ENCODE measurements around the gene COX7B2.

The COX7B2 gene

GRCh38 chr4:46886711-46887110, 22.3 kb downstream of the COX7B2 start:
- peak in 1 of 2 experiments; percentile 45 for DNase-seq

GRCh38 chr4:46878641-46879040, 30.4 kb downstream of the COX7B2 start:
- DNase-seq = no peak

GRCh38 chr4:46874811-46875210, 34.2 kb downstream of the COX7B2 start:
- no peak for DNase-seq

GRCh38 chr4:46870411-46870810, 38.6 kb downstream of the COX7B2 start:
- no peak for DNase-seq

GRCh38 chr4:46856333-46856732, 52.7 kb downstream of the COX7B2 start:
- DNase-seq = no peak

- no peak for DNase-seq
Observed at GRCh38 chr4:46852800-46853199, 56.2 kb downstream of the COX7B2 start.

- DNase-seq = no peak
Observed at GRCh38 chr4:46850026-46850425, 59.0 kb downstream of the COX7B2 start.

GRCh38 chr4:46844325-46844917, 64.6 kb downstream of the COX7B2 start:
- DNase-seq = peak; percentile 71 to 80

GRCh38 chr4:46839128-46839527, 69.9 kb downstream of the COX7B2 start:
- DNase-seq = no peak

- no peak for DNase-seq
Observed at GRCh38 chr4:46837639-46838038, 71.4 kb downstream of the COX7B2 start.

GRCh38 chr4:46836584-46836983, 72.5 kb downstream of the COX7B2 start:
- no peak for DNase-seq

GRCh38 chr4:46830971-46831454, 78.0 kb downstream of the COX7B2 start:
- no peak for DNase-seq

GRCh38 chr4:46820154-46820553, 88.9 kb downstream of the COX7B2 start:
- no peak for DNase-seq

GRCh38 chr4:46819095-46819494, 90.0 kb downstream of the COX7B2 start:
- DNase-seq = no peak

- no peak for DNase-seq
Observed at GRCh38 chr4:46818604-46819003, 90.4 kb downstream of the COX7B2 start.

GRCh38 chr4:46817806-46818205, 91.2 kb downstream of the COX7B2 start:
- no peak for DNase-seq

GRCh38 chr4:46804781-46805413, 104.1 kb downstream of the COX7B2 start:
- DNase-seq = no peak

GRCh38 chr4:46793036-46793435, 116.0 kb downstream of the COX7B2 start:
- DNase-seq = no peak

GRCh38 chr4:46781434-46782092, 127.5 kb downstream of the COX7B2 start:
- DNase-seq = no peak

- DNase-seq = no peak
Observed at GRCh38 chr4:46765465-46765864, 143.6 kb downstream of the COX7B2 start.

- no peak for DNase-seq
Observed at GRCh38 chr4:46730075-46730474, 179.0 kb downstream of the COX7B2 start.

GRCh38 chr4:46720055-46720454, 189.0 kb downstream of the COX7B2 start:
- no peak for DNase-seq

- no peak for DNase-seq
Observed at GRCh38 chr4:46717950-46718349, 191.1 kb downstream of the COX7B2 start.

GRCh38 chr4:46715468-46715867, 193.6 kb downstream of the COX7B2 start:
- DNase-seq = no peak

Data from NCI-H524 (cell line).